GM19452 (cell line): ENCODE results near the gene SPANXN1.
"Not testable (repeated sequence)": the region's sequence is repeated elsewhere in the genome, so short reads cannot be mapped to it uniquely, and the experiment has no call there.

ENCODE experiments used
- ATAC-seq: cut with Tn5 transposase; IDR thresholded peaks from one replicate; pipeline ENCODE4 v1.9.1; 2021; ENCODE audit not compliant: unreplicated experiment

SPANXN1 gene, protein sequence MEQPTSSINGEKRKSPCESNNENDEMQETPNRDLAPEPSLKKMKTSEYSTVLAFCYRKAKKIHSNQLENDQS

DNA sequence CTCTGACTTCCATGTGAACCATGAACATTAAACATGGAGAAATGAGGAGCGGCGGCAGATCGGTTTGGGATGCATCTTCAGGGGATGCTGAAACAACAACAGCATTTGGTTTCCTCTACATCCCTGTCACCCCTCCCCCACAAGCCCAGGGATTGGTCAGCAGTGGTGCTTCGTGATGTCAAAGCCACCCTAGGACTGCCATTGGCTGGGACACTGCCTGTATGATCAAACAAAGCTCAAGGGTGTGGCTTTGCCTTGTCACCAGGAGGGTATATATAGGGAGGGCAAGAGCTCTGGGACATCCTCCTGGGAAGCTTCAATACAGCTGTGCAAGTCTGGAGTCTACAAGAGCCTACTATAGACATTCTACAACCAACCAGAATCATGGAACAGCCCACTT, at the start of gene SPANXN1:
Gene SPANXN1 (plus strand): TSS at position 301 of the 400 bp plus-strand sequence. CDS start 84 bp downstream, at position 385.
- not testable (repeated sequence) for ATAC-seq

DNA sequence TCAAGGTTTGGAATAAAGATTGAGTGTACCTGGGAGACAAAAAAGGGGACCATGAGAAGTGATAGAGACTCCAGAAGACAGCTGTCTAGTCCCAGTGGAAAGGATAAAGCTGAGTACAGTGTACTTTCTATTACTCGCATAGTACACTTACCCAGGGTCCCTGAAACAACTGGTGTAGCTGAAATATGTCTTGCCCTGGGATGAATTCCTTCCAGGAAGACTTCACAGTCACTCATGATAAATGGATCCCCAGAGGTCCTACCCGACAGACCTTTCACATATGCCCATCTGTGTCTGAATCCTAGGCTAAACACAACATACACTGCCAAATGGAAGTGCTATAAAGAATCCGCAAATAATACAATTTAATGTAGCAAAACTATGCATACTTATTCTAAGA, 48.2 kb upstream of the SPANXN1 start:
- ATAC-seq, result no peak

DNA sequence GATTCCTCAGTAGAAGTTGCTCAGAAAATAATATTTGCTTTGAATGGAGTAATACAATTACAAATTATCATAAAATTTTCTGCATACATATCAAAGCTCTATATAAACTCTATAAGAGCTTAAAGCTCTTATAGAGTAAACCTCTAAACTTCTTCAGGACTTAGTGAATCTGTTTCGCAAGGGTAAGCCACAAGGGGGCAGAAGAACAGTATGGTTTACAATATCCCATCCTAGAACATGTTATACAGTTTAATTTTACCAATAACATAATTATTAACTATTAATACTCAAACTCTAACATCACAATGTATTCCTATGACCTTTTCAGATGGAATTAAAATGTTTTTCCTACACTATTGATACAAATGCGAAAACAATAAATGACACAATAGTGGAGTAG, 33.8 kb upstream of the SPANXN1 start:
- ATAC-seq, result no peak

DNA sequence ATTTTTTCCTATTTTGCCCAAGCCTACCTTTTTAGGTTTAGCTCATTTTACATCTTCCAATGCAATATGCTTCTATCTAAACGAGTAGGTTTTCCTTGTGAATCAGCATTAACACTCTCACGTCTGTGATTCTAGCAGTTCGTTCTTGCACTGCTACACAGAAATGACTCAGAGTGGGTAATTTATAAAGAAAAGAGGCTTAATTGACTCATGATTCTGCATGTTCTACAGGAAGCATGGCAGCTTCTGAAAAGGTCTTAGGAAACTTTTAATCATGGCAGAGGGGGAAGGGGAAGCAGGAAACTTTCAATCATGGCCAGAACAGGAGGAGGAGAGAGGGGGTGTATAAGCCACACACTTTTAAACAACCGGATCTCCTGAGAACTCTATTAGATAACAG, 44.9 kb downstream of the SPANXN1 start:
- ATAC-seq, result no peak
